GM13976 (cell line): ENCODE measurements around the gene HSBP1L1.

Experiments used
- DNase-seq: peaks from one replicate; pipeline ENCODE4 v3.0.0; 2012; ENCODE audit warnings: low spot score
- CTCF ChIP-seq: IDR thresholded peaks from 2 replicates; pipeline ENCODE4 v1.5.1; 2012; ENCODE audit warnings: borderline replicate concordance, mild to moderate bottlenecking; ENCODE audit not compliant: insufficient read depth; ENCODE audit errors: extremely low read depth, missing control alignments, control extremely low read depth
- in situ Hi-C: fragments of 300-500 bp; cut with MboI; formaldehyde crosslinking; loops from one replicate; pipeline ENCODE4 v1.12.0; 2022; ENCODE audit warnings: low sequenced_read_pairs, mixed read lengths, inconsistent platforms; ENCODE audit not compliant: unreplicated experiment

Gene HSBP1L1

GRCh38 chr18:79940126-79940813, 24.2 kb upstream of the HSBP1L1 start:
- in situ Hi-C loops, result no loop called here
- TF ChIP-seq CTCF, result no peak
- no peak for DNase-seq

DNA sequence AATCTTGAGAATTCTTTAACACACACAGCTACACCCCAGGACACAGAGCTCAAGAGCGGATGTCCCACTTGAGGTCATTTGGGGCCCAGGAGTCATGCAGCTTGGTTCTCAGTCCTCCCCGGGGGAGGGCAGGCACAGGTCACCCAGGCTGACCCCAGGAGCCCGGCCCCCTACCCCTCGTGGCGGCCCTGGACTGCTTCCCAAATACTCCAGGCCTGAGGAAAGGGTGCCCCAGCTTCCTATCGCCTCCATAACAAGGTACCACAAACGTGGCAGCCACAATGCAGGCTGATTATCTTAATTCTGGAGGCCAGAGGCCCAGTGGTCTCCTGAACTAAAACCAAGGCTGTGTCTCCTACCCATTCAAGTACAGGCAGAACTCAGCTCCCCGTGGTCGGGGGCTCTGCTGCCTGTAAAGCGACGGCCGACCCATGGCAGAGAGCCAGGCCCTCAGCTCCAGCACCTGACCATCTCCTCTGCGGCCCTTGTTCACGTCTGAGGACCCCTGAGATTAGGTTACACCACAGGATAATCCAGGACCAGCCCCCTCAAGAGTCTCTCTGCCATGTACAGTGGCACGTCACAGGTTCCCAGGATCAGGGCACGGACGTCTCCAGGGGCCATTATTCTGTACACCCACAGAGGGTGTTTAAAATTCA, 23.5 kb upstream of the HSBP1L1 start:
- no peak for TF ChIP-seq CTCF
- in situ Hi-C loops, result no loop called here
- DNase-seq, result no peak

- no peak for DNase-seq
- in situ Hi-C loops, result no loop called here
- TF ChIP-seq CTCF, result no peak
Measured at GRCh38 chr18:79941473-79942119, 22.8 kb upstream of the HSBP1L1 start.

DNA sequence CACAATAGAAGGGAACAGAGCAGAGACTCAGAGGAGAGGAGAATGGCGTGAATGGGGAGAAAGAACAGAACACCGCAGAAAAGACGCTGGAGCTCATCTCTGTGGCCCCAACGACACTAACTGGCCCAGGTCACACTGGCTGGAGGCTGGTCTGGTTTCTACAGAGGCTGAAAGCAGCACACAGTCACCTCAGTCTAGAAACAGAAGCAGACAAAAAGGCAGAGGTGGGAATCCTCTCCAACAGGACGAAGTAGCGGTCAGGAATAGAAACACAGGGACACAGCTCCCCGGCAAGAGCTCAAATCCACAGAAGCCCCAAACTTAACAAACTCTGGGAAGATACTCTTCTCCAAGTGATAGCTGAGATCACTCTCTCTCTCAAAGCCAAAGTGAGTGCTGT, 22.2 kb upstream of the HSBP1L1 start:
- DNase-seq, result no peak
- in situ Hi-C loops, result no loop called here

GRCh38 chr18:79942786-79943607, 21.4 kb upstream of the HSBP1L1 start:
- DNase-seq, result no peak

More for the DNA sequence above, 22.2 kb upstream of the HSBP1L1 start:
- TF ChIP-seq CTCF, result no peak

More at GRCh38 chr18:79942786-79943607, 21.4 kb upstream of the HSBP1L1 start:
- TF ChIP-seq CTCF, result no peak
- in situ Hi-C loops, result no loop called here
